ENCODE data around the gene ARL6IP6.
"Not testable (repeated sequence)": the region's sequence is repeated elsewhere in the genome, so short reads cannot be mapped to it uniquely, and the experiment has no call there.

The ARL6IP6 gene

DNA sequence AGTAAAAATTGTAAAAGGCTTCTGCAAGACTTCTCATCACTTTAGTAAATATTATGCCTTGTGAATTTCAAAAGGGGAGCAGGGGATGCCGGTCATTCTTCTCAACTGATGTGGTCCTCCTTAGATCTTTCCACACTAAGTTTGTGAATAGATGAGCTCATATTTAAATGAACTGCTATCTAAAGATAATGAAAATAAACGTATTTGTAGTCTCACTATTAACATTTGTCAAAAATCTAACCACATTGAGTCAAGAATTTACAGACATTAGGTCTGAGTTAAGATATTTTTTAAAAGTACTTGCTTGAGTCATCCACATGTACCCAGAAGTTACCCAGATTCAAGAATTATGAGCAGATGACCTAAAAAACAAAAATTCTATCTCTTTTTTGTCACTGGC is 7.7 kb upstream of the ARL6IP6 start:
- Mint-ChIP-seq H3K9me3 (no peaks in the 10 kb centered on the region), H3K4me1 (ENCODE audit: low read depth) (peaks cover 32% of the 10 kb centered on the region), H3K27ac (no peak overlapping the region), H3K4me3 (no peak overlapping the region), H3K36me3 (ENCODE audit: low read depth) (peaks cover 77% of the 10 kb centered on the region), H3K27me3 (ENCODE audit: low read depth) (no peaks in the 10 kb centered on the region)
- no peak for DNase-seq (ENCODE audit: low spot score)

DNA sequence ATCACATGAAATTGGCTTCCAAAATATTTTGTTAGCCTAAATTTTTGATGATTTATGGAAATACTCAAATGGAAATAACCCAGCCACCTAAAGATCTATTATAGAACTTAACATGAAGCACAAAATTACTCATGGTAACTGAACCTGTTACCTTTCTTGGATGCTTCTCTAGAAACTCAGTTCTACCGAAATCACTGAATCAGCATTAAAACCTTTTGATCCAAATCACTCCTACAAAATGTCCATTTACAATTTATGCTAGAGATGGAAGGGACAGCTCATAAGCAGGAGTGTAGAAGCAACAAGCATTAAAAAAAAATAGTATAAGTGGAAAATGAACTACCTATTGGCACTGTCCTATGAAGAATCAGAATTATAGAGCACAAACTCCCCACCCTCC is 3.3 kb upstream of the ARL6IP6 start:
- Mint-ChIP-seq H3K4me1 (ENCODE audit: low read depth) (peaks cover 32% of the 10 kb centered on the region), H3K36me3 (ENCODE audit: low read depth) (peaks cover 60% of the 10 kb centered on the region), H3K4me3 (peak overlapping the region; percentile 65), H3K9me3 (no peaks in the 10 kb centered on the region), H3K27me3 (ENCODE audit: low read depth) (no peaks in the 10 kb centered on the region), H3K27ac (no peak overlapping the region)
- DNase-seq (ENCODE audit: low spot score) = no peak

GRCh38 chr2:152715854-152716428 is 2.5 kb upstream of the ARL6IP6 start:
- Mint-ChIP-seq H3K4me3 (peak overlapping the region; percentile 97), H3K36me3 (ENCODE audit: low read depth) (peaks cover 56% of the 10 kb centered on the region), H3K4me1 (ENCODE audit: low read depth) (peaks cover 40% of the 10 kb centered on the region), H3K27ac (peak overlapping the region; percentile 98), H3K27me3 (ENCODE audit: low read depth) (no peaks in the 10 kb centered on the region), H3K9me3 (no peaks in the 10 kb centered on the region)
- no peak for DNase-seq (ENCODE audit: low spot score)

GRCh38 chr2:152716805-152717227 is 1.6 kb upstream of the ARL6IP6 start:
- DNase-seq (ENCODE audit: low spot score) = no peak
- peaks cover 45% of the 10 kb centered on the region for H3K4me1 Mint-ChIP-seq (ENCODE audit: low read depth)

DNA sequence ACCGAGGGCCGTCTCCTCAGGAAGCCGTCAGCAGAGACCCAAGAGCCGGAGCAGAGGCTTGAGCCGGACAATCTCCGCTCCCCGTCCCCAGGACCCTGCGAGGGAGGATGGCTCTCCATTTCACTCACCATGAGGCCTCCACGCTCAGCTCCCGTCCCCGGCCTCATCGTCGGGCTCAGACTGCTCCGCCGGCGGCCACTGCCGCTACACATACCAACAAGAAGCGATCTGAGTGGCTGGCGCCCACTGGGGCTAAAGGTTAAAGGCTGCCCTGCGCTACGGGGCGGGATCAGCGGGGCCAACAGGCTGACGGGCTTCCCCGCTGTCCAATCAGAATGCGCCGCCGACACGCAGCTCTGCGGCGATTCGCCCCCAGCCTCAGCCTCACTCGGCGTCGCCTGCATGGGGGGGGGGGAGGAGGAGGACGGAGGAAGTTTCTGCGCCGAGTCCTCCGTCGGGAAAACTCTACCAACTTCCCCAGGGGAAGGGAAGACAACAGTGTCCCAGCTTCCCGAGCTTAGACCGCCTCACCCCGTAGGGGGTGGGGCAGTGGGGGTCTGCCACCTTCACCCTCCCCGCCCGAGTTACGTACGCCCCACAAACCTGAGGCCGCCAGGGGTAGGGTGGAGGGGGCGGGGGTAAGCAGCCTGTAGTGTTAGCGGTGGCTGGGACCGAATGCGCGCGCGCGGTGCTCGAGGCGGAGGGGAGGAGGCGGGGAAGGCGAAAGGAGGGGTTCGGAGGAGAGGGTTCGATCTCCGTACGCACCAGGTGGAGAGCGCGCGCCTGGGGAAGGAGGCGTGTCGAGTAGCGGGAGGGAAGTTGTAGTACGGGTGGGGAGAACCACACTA is 968 bp upstream of the ARL6IP6 start, which contains the start of gene PRPF40A:
PRPF40A (minus strand) TSS at position 234 of the 848 bp plus-strand sequence; CDS start at position 212, 22 bp downstream.
- Mint-ChIP-seq H3K4me3 (peak within 1 kb of the TSS; percentile 97), H3K27me3 (ENCODE audit: low read depth) (no peaks in the 10 kb centered on the region), H3K36me3 (ENCODE audit: low read depth) (peaks cover 58% of the 10 kb centered on the region), H3K4me1 (ENCODE audit: low read depth) (peaks cover 47% of the 10 kb centered on the region), H3K27ac (peak within 1 kb of the TSS; percentile 98), H3K9me3 (no peaks in the 10 kb centered on the region)
- DNase-seq (ENCODE audit: low spot score) = peak; percentile 98

More at GRCh38 chr2:152716805-152717227, 1.6 kb upstream of the ARL6IP6 start:
- peak overlapping the region; percentile 97 for H3K4me3 Mint-ChIP-seq
- no peaks in the 10 kb centered on the region for H3K9me3 Mint-ChIP-seq
- H3K36me3 Mint-ChIP-seq (ENCODE audit: low read depth) = peaks cover 58% of the 10 kb centered on the region
- peak overlapping the region; percentile 98 for H3K27ac Mint-ChIP-seq
- no peaks in the 10 kb centered on the region for H3K27me3 Mint-ChIP-seq (ENCODE audit: low read depth)

- peak overlapping the region; percentile 97 for H3K4me3 Mint-ChIP-seq
- peaks cover 59% of the 10 kb centered on the region for H3K36me3 Mint-ChIP-seq (ENCODE audit: low read depth)
- DNase-seq (ENCODE audit: low spot score) = no peak
- H3K27ac Mint-ChIP-seq = peak overlapping the region; percentile 98
- no peaks in the 10 kb centered on the region for H3K9me3 Mint-ChIP-seq
- peaks cover 47% of the 10 kb centered on the region for H3K4me1 Mint-ChIP-seq (ENCODE audit: low read depth)
- no peaks in the 10 kb centered on the region for H3K27me3 Mint-ChIP-seq (ENCODE audit: low read depth)
Observed at GRCh38 chr2:152718909-152719645, 657 bp downstream of the ARL6IP6 start.

GRCh38 chr2:152720794-152721193 is 2.4 kb downstream of the ARL6IP6 start:
- Mint-ChIP-seq H3K9me3 (no peaks in the 10 kb centered on the region), H3K27ac (no peak overlapping the region), H3K4me3 (peak overlapping the region; percentile 97), H3K27me3 (ENCODE audit: low read depth) (no peaks in the 10 kb centered on the region), H3K36me3 (ENCODE audit: low read depth) (peaks cover 50% of the 10 kb centered on the region), H3K4me1 (ENCODE audit: low read depth) (peaks cover 40% of the 10 kb centered on the region)
- no peak for DNase-seq (ENCODE audit: low spot score)

DNA sequence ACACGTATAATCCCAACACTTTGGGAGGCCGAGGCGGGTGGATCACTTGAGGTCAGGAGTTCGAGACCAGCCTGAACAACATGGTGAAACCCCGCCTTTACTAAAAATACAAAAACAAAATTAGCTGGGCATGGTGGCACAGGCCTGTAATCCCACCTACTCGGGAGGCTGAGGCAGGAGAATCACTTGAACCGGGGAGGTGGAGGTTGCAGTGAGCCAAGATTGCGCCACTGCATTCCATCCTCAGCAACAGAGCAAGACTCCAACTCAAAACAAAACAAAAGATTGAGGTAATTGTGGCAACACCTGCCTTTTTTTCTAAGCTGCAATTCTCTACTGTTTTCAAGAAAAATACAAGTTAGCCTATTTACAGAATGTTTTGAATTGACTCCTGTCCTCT is 4.2 kb downstream of the ARL6IP6 start:
- not testable (repeated sequence) for H3K9me3 Mint-ChIP-seq; H3K27ac Mint-ChIP-seq; DNase-seq (ENCODE audit: low spot score); H3K4me3 Mint-ChIP-seq; H3K27me3 Mint-ChIP-seq (ENCODE audit: low read depth)
- Mint-ChIP-seq H3K4me1 (ENCODE audit: low read depth) (peaks cover 33% of the 10 kb centered on the region), H3K36me3 (ENCODE audit: low read depth) (peaks cover 36% of the 10 kb centered on the region)

GRCh38 chr2:152723918-152724317 is 5.5 kb downstream of the ARL6IP6 start:
- Mint-ChIP-seq H3K9me3 (no peaks in the 10 kb centered on the region), H3K27me3 (ENCODE audit: low read depth) (no peaks in the 10 kb centered on the region), H3K36me3 (ENCODE audit: low read depth) (peaks cover 35% of the 10 kb centered on the region), H3K4me1 (ENCODE audit: low read depth) (peaks cover 36% of the 10 kb centered on the region), H3K4me3 (no peak overlapping the region), H3K27ac (no peak overlapping the region)
- DNase-seq (ENCODE audit: low spot score) = no peak

- H3K27me3 Mint-ChIP-seq (ENCODE audit: low read depth) = no peaks in the 10 kb centered on the region
- peaks cover 4% of the 10 kb centered on the region for H3K36me3 Mint-ChIP-seq (ENCODE audit: low read depth)
- H3K4me3 Mint-ChIP-seq = peak overlapping the region; percentile 17
- no peak overlapping the region for H3K27ac Mint-ChIP-seq
- no peaks in the 10 kb centered on the region for H3K9me3 Mint-ChIP-seq
- peaks cover 31% of the 10 kb centered on the region for H3K4me1 Mint-ChIP-seq (ENCODE audit: low read depth)
- no peak for DNase-seq (ENCODE audit: low spot score)
Observed at GRCh38 chr2:152729844-152730243, 11.4 kb downstream of the ARL6IP6 start.

GRCh38 chr2:152730591-152731333 is 12.3 kb downstream of the ARL6IP6 start:
- DNase-seq (ENCODE audit: low spot score) = peak; percentile 11
- peak overlapping the region; percentile 34 for H3K4me3 Mint-ChIP-seq

GRCh38 chr2:152737509-152737908 is 19.1 kb downstream of the ARL6IP6 start:
- not testable (repeated sequence) for H3K9me3 Mint-ChIP-seq; DNase-seq (ENCODE audit: low spot score); H3K27ac Mint-ChIP-seq; H3K4me3 Mint-ChIP-seq; H3K4me1 Mint-ChIP-seq (ENCODE audit: low read depth); H3K27me3 Mint-ChIP-seq (ENCODE audit: low read depth)
- H3K36me3 Mint-ChIP-seq (ENCODE audit: low read depth) = peaks cover 40% of the 10 kb centered on the region

More at GRCh38 chr2:152730591-152731333, 12.3 kb downstream of the ARL6IP6 start:
- Mint-ChIP-seq H3K4me1 (ENCODE audit: low read depth) (peaks cover 29% of the 10 kb centered on the region), H3K27me3 (ENCODE audit: low read depth) (no peaks in the 10 kb centered on the region), H3K27ac (peak overlapping the region; percentile 16), H3K36me3 (ENCODE audit: low read depth) (peaks cover 6% of the 10 kb centered on the region), H3K9me3 (no peaks in the 10 kb centered on the region)

GRCh38 chr2:152738438-152738837 is 20.0 kb downstream of the ARL6IP6 start:
- DNase-seq (ENCODE audit: low spot score) = no peak
- Mint-ChIP-seq H3K4me3 (no peak overlapping the region), H3K27ac (no peak overlapping the region), H3K27me3 (ENCODE audit: low read depth) (no peaks in the 10 kb centered on the region), H3K9me3 (no peaks in the 10 kb centered on the region), H3K4me1 (ENCODE audit: low read depth) (peaks cover 5% of the 10 kb centered on the region), H3K36me3 (ENCODE audit: low read depth) (peaks cover 37% of the 10 kb centered on the region)

All from T-helper 2 cell treated with Interferon-gamma antibody and Interleukin-4, amounts not matched to agents 5 μg/mL and 100 μg/mL, for 36 hours (primary cell).